H9 (cell line): Measurements from ENCODE around the gene UQCR10. TPM values are rescaled to one million over a fixed set of nuclear protein-coding genes. Genes with fewer than 3 reads are reported as not detected.

Source experiments
- DNase-seq: peaks from one replicate; pipeline ENCODE4 v3.0.0-alpha.2; 2017
- H2AFZ ChIP-seq: one replicate; pipeline ENCODE4 v1.6.1; 2013; ENCODE audit warnings: mild to moderate bottlenecking, low read length, control low read depth, moderate library complexity
- H2AK5ac ChIP-seq: 2 replicates; pipeline ENCODE4 v1.6.1; 2013; ENCODE audit warnings: low read length, control low read depth, mixed read lengths; ENCODE audit not compliant: insufficient read length
- H2BK120ac ChIP-seq: one replicate; pipeline ENCODE4 v1.6.1; 2013; ENCODE audit warnings: low read depth, mild to moderate bottlenecking, low read length, control low read depth, inconsistent platforms; ENCODE audit not compliant: poor library complexity, severe bottlenecking
- H2BK12ac ChIP-seq: 2 replicates; pipeline ENCODE4 v1.6.1; 2013; ENCODE audit warnings: low read length, control low read depth, mixed read lengths, low read depth; ENCODE audit not compliant: insufficient read length
- H2BK15ac ChIP-seq: 2 replicates; pipeline ENCODE4 v1.6.1; 2013; ENCODE audit warnings: low read depth, low read length, control low read depth
- H2BK20ac ChIP-seq: one replicate; pipeline ENCODE4 v1.6.1; 2013; ENCODE audit warnings: low read depth, mild to moderate bottlenecking, low read length, control low read depth, inconsistent platforms; ENCODE audit not compliant: poor library complexity, severe bottlenecking
- H2BK5ac ChIP-seq: 2 replicates; pipeline ENCODE4 v1.6.1; 2013; ENCODE audit warnings: low read length, control low read depth, mixed read lengths; ENCODE audit not compliant: insufficient read length
- H3K14ac ChIP-seq: 2 replicates; pipeline ENCODE4 v1.6.1; 2013; ENCODE audit warnings: low read length, control low read depth; ENCODE audit not compliant: insufficient read depth
- H3K18ac ChIP-seq: 2 replicates; pipeline ENCODE4 v1.6.1; 2013; ENCODE audit warnings: low read depth, mild to moderate bottlenecking, mixed read lengths, low read length, control low read depth; ENCODE audit not compliant: insufficient read length
- H3K23ac ChIP-seq: 2 replicates; pipeline ENCODE4 v1.6.1; 2013; ENCODE audit warnings: low read length, control low read depth, mixed read lengths, low read depth; ENCODE audit not compliant: insufficient read length
- H3K23me2 ChIP-seq: 2 replicates; pipeline ENCODE4 v1.6.1; 2013; ENCODE audit warnings: low read depth, mild to moderate bottlenecking, mixed read lengths, low read length, control low read depth; ENCODE audit not compliant: insufficient read length, poor library complexity, severe bottlenecking
- H3K27ac ChIP-seq: 2 replicates; pipeline ENCODE4 v1.5.1; 2013; ENCODE audit warnings: low read length, control low read depth, mixed read lengths, low read depth; ENCODE audit not compliant: insufficient read length
- H3K27me3 ChIP-seq: 2 replicates; pipeline ENCODE4 v1.6.1; 2013; ENCODE audit warnings: low read length, control low read depth, inconsistent platforms; ENCODE audit not compliant: insufficient read depth
- H3K4ac ChIP-seq: 2 replicates; pipeline ENCODE4 v1.6.1; 2013; ENCODE audit warnings: low read depth, mild to moderate bottlenecking, control low read depth, inconsistent platforms, low read length, moderate library complexity
- H3K4me1 ChIP-seq: 2 replicates; pipeline ENCODE4 v1.6.1; 2013; ENCODE audit warnings: low read length, control low read depth, inconsistent platforms; ENCODE audit not compliant: insufficient read depth
- H3K4me2 ChIP-seq: 2 replicates; pipeline ENCODE4 v1.6.1; 2013; ENCODE audit warnings: low read length, control low read depth, mixed read lengths; ENCODE audit not compliant: insufficient read length, insufficient read depth
- H3K56ac ChIP-seq: 2 replicates; pipeline ENCODE4 v1.6.1; 2013; ENCODE audit warnings: low read depth, mild to moderate bottlenecking, mixed read lengths, low read length, control low read depth; ENCODE audit not compliant: insufficient read length
- H3K79me1 ChIP-seq: 2 replicates; pipeline ENCODE4 v1.6.1; 2013; ENCODE audit warnings: low read depth, mild to moderate bottlenecking, moderate library complexity, low read length, control low read depth, inconsistent platforms; ENCODE audit not compliant: insufficient read depth, poor library complexity, severe bottlenecking
- H3K79me2 ChIP-seq: 2 replicates; pipeline ENCODE4 v1.6.1; 2013; ENCODE audit warnings: low read length, control low read depth, inconsistent platforms; ENCODE audit not compliant: insufficient read depth
- H3K9ac ChIP-seq: 2 replicates; pipeline ENCODE4 v1.6.1; 2013; ENCODE audit warnings: low read length, control low read depth, mixed read lengths; ENCODE audit not compliant: insufficient read length; ENCODE audit errors: extremely low read depth
- H3K9me3 ChIP-seq: one replicate; pipeline ENCODE4 v1.6.1; 2013; ENCODE audit warnings: low read depth, low read length, inconsistent platforms; ENCODE audit not compliant: control insufficient read depth
- H3T11ph ChIP-seq: one replicate; pipeline ENCODE4 v1.6.1; 2013; ENCODE audit warnings: mild to moderate bottlenecking, low read length, control low read depth, inconsistent platforms
- H4K20me1 ChIP-seq: one replicate; pipeline ENCODE4 v1.6.1; 2013; ENCODE audit not compliant: control insufficient read depth, insufficient read length, insufficient read depth
- H4K5ac ChIP-seq: 2 replicates; pipeline ENCODE4 v1.6.1; 2013; ENCODE audit warnings: low read depth, mild to moderate bottlenecking, mixed read lengths, low read length, control low read depth; ENCODE audit not compliant: insufficient read length
- H4K8ac ChIP-seq: replicated peaks from 2 replicates; pipeline ENCODE4 v1.6.1; 2013; ENCODE audit warnings: low read length, control low read depth, mixed read lengths, low read depth; ENCODE audit not compliant: insufficient read length
- H4K91ac ChIP-seq: 2 replicates; pipeline ENCODE4 v1.6.1; 2013; ENCODE audit warnings: low read depth, mild to moderate bottlenecking, moderate library complexity, mixed read lengths, low read length, control low read depth; ENCODE audit not compliant: insufficient read length
- H3K27ac Mint-ChIP-seq, 3 experiments: 2 replicates in 2 of 3; 3 replicates in 1 of 3; pipeline ENCODE4 v1.8.0; 2020 to 2021; ENCODE audit warnings: mixed read lengths in 3 of 3, mild to moderate bottlenecking in 1 of 3, moderate library complexity in 1 of 3
- H3K27me3 Mint-ChIP-seq: 2 replicates; pipeline ENCODE4 v1.8.0; 2021; ENCODE audit warnings: low read depth, mild to moderate bottlenecking, moderate library complexity, mixed read lengths
- H3K36me3 Mint-ChIP-seq, 3 experiments: 2 replicates in 2 of 3; 3 replicates in 1 of 3; pipeline ENCODE4 v1.8.0; 2020 to 2021; ENCODE audit warnings: low read depth in 3 of 3, mixed read lengths in 3 of 3; ENCODE audit not compliant: insufficient read depth in 1 of 3
- H3K4me1 Mint-ChIP-seq, 2 experiments: 2 replicates each; pipeline ENCODE4 v1.8.0; 2020; ENCODE audit warnings: mixed read lengths in 2 of 2
- H3K4me3 Mint-ChIP-seq, 2 experiments: 2 replicates in 1 of 2; 3 replicates in 1 of 2; pipeline ENCODE4 v1.8.0; 2020 to 2021; ENCODE audit warnings: mild to moderate bottlenecking in 2 of 2, mixed read lengths in 2 of 2, moderate library complexity in 1 of 2
- H3K9me3 Mint-ChIP-seq, 2 experiments: 2 replicates in 1 of 2; 3 replicates in 1 of 2; pipeline ENCODE4 v1.8.0; 2020; ENCODE audit warnings: mild to moderate bottlenecking in 2 of 2, mixed read lengths in 2 of 2, moderate library complexity in 1 of 2
- WGBS: extraction: QIAGEN DNeasy Blood & Tissue Kit; methylation state at CpG from one replicate; pipeline ENCODE4 v1.1.7; 2013; ENCODE audit warnings: missing lambda C conversion rate, low lambda C conversion rate, mixed read lengths; ENCODE audit not compliant: insufficient read length; ENCODE audit errors: extremely low coverage; 5-methylcytosine and 5-hydroxymethylcytosine counted together
- total RNA-seq: library from RNA; stranded (reverse); gene quantifications from 2 replicates; pipeline ENCODE4 v1.2.1, GENCODE V29; 2021
- TF ChIP-seq, protein P1 (sequence below): fragments of 200-600 bp; sonication (generic); conservative IDR thresholded peaks from 3 replicates; pipeline ENCODE4 v1.8.0; 2021; ENCODE audit warnings: antibody characterized with exemption, mild to moderate bottlenecking

Gene UQCR10
- total RNA-seq, 1 experiment from 2014 or later: 124 TPM

DNA sequence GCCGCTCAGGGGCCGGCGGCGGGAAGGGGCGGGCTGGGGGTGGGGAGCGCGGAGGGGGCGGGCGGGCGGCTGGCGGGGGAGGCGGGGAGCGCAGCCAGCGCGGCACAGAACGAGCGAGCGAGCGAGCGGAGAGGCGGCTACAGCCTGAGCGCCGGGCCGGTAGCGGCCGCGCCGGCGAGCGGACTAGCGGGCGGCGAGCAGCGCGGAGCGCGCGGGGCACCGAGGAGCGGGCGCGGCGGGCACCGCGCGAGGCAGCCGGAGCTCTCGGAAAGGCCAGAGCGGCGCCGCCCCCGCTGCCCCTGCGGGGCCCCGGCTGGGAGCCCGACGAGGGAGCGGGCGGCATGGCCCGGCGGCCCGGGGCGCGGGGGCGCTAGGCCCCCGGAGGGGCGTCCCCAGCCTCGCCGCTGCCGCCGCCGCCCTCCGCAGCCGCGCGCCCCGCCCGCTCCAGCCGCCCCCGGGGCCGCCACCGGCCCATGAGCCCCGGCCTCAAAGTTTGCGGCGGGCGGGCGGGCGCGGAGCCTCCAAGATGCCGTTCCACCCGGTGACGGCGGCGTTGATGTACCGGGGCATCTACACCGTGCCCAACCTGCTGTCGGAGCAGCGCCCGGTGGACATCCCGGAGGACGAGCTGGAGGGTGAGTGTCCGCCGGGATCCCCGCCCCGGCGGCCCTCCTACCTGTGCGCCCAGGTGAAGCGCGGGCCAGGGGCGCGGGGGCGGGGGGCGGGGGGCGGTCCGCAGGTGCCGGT is 47.1 kb upstream of the UQCR10 start, which contains the start of gene CABP7:
TSS of gene CABP7 (plus strand) at position 105 of the 747 bp plus-strand sequence. CDS start at position 527, 422 bp downstream.
- no peak within 1 kb of the TSS for H4K8ac ChIP-seq
- no peak within 1 kb of the TSS for H2BK120ac ChIP-seq
- H3K27ac Mint-ChIP-seq: no peak within 1 kb of the TSS
- no peaks in the 10 kb centered on the region for H4K20me1 ChIP-seq
- H3K9me3 Mint-ChIP-seq: no peaks in the 10 kb centered on the region; a peak in 1 of 5 replicates
- peaks cover 4% of the 10 kb centered on the region for H3K23me2 ChIP-seq
- no peak within 1 kb of the TSS for H3K23ac ChIP-seq
- no peak within 1 kb of the TSS for H2BK20ac ChIP-seq
- no peak within 1 kb of the TSS for H3K9ac ChIP-seq
- no peak within 1 kb of the TSS for H4K91ac ChIP-seq
- H3K79me1 ChIP-seq: no peaks in the 10 kb centered on the region
- H2BK5ac ChIP-seq: no peak within 1 kb of the TSS
- H4K5ac ChIP-seq: no peak within 1 kb of the TSS
- H3K4ac ChIP-seq: no peak within 1 kb of the TSS
- no peak within 1 kb of the TSS for H2AFZ ChIP-seq
- no peak within 1 kb of the TSS for H3K56ac ChIP-seq
- H3K36me3 Mint-ChIP-seq: no peaks in the 10 kb centered on the region; a peak in 2 of 7 replicates
- H3K4me1 Mint-ChIP-seq: peaks cover 2 to 13% of the 10 kb centered on the region in 2 experiments; a peak in 2 of 4 replicates
- WGBS: no CpG with 5 or more reads among the region's 115 CpGs
- H3K79me2 ChIP-seq: no peaks in the 10 kb centered on the region
- no peak for DNase-seq
- H3K27me3 ChIP-seq: peaks cover 24% of the 10 kb centered on the region; the same call in 1 of the 2 replicates
- peak within 1 kb of the TSS; percentile 14 for H3K4me2 ChIP-seq
- no peak within 1 kb of the TSS for H2AK5ac ChIP-seq
- H3K9me3 ChIP-seq: no peaks in the 10 kb centered on the region
- H2BK12ac ChIP-seq: no peak within 1 kb of the TSS
- TF ChIP-seq, protein P1, sequence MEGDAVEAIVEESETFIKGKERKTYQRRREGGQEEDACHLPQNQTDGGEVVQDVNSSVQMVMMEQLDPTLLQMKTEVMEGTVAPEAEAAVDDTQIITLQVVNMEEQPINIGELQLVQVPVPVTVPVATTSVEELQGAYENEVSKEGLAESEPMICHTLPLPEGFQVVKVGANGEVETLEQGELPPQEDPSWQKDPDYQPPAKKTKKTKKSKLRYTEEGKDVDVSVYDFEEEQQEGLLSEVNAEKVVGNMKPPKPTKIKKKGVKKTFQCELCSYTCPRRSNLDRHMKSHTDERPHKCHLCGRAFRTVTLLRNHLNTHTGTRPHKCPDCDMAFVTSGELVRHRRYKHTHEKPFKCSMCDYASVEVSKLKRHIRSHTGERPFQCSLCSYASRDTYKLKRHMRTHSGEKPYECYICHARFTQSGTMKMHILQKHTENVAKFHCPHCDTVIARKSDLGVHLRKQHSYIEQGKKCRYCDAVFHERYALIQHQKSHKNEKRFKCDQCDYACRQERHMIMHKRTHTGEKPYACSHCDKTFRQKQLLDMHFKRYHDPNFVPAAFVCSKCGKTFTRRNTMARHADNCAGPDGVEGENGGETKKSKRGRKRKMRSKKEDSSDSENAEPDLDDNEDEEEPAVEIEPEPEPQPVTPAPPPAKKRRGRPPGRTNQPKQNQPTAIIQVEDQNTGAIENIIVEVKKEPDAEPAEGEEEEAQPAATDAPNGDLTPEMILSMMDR: no peak
- peaks cover 90% of the 10 kb centered on the region for H3K27me3 Mint-ChIP-seq
- no peak within 1 kb of the TSS; the same call in 1 of the 2 replicates for H3K14ac ChIP-seq
- no peak within 1 kb of the TSS for H3K27ac ChIP-seq
- H3K4me3 Mint-ChIP-seq: peak within 1 kb of the TSS; percentile 48 to 73
- no peak within 1 kb of the TSS for H3K18ac ChIP-seq
- no peak within 1 kb of the TSS for H3T11ph ChIP-seq
- no peak within 1 kb of the TSS for H2BK15ac ChIP-seq
- H3K4me1 ChIP-seq: no peaks in the 10 kb centered on the region
